ENCODE data around the gene EED.
"Not testable (repeated sequence)": the region's sequence is repeated elsewhere in the genome, so short reads cannot be mapped to it uniquely, and the experiment has no call there.

The EED gene

GRCh38 chr11:86303257-86303656, 58.7 kb downstream of the EED start:
- H3K27me3 ChIP-seq (ENCODE audit: insufficient read depth, low read depth, severe bottlenecking) = no peaks in the 10 kb centered on the region
- peaks cover 6% of the 10 kb centered on the region for H3K36me3 ChIP-seq
- H3K27ac ChIP-seq = no peak overlapping the region
- H3K4me3 ChIP-seq (ENCODE audit: low read depth, low read length) = peak overlapping the region; percentile 82
- no peaks in the 10 kb centered on the region for H3K9me3 ChIP-seq (ENCODE audit: severe bottlenecking)
- DNase-seq = no peak
- TF ChIP-seq CTCF (IDR thresholded peaks at IDR 0.05; ENCODE audit: low read depth, low read length) = no peak

GRCh38 chr11:86308710-86309109, 64.2 kb downstream of the EED start:
- H3K36me3 ChIP-seq; DNase-seq; H3K4me3 ChIP-seq (ENCODE audit: low read depth, low read length); H3K9me3 ChIP-seq (ENCODE audit: severe bottlenecking); H3K27ac ChIP-seq; H3K27me3 ChIP-seq (ENCODE audit: insufficient read depth, low read depth, severe bottlenecking): not testable (repeated sequence)

- no peak overlapping the region for H3K4me3 ChIP-seq (ENCODE audit: low read depth, low read length)
- no peaks in the 10 kb centered on the region for H3K27me3 ChIP-seq (ENCODE audit: insufficient read depth, low read depth, severe bottlenecking)
- H3K9me3 ChIP-seq (ENCODE audit: severe bottlenecking) = no peaks in the 10 kb centered on the region
- DNase-seq = no peak
- H3K36me3 ChIP-seq = peaks cover 20% of the 10 kb centered on the region
- H3K27ac ChIP-seq = no peak overlapping the region
- TF ChIP-seq CTCF (IDR thresholded peaks at IDR 0.05; ENCODE audit: low read depth, low read length) = no peak
These were observed 69.2 kb downstream of the EED start for GRCh38 chr11:86313793-86314192.

- Histone ChIP-seq H3K36me3 (peaks cover 25% of the 10 kb centered on the region), H3K27me3 (ENCODE audit: insufficient read depth, low read depth, severe bottlenecking) (no peaks in the 10 kb centered on the region), H3K27ac (no peak overlapping the region), H3K9me3 (ENCODE audit: severe bottlenecking) (no peaks in the 10 kb centered on the region), H3K4me3 (ENCODE audit: low read depth, low read length) (no peak overlapping the region)
- TF ChIP-seq CTCF (IDR thresholded peaks at IDR 0.05; ENCODE audit: low read depth, low read length) = no peak
- no peak for DNase-seq
These were observed 70.1 kb downstream of the EED start for GRCh38 chr11:86314636-86315035.
